ENCODE results near the gene PLXNC1. TPM values are rescaled to one million over a fixed set of nuclear protein-coding genes. Genes with fewer than 3 reads are reported as not detected.

PLXNC1 gene
- total RNA-seq, 2 donors from 2014 or later, result 11.3 to 14.1 TPM

GRCh38 chr12:94230357-94230905, 82.1 kb downstream of the PLXNC1 start:
- DNase-seq (no peak), ATAC-seq (replicated peaks in 1 of 2) (peak; percentile 51 to 73)
- Mint-ChIP-seq H3K27ac (no peak overlapping the region), H3K27me3 (ENCODE audit: low read depth) (no peaks in the 10 kb centered on the region), H3K9me3 (peaks cover 0 to 1% of the 10 kb centered on the region in 2 donors), H3K4me1 (ENCODE audit: low read depth) (peaks cover 12% of the 10 kb centered on the region), H3K36me3 (ENCODE audit: insufficient read depth in 2 of 2) (peaks cover 0 to 6% of the 10 kb centered on the region in 2 donors), H3K4me3 (peak overlapping the region; percentile 23 to 65)

- Mint-ChIP-seq H3K4me1 (ENCODE audit: low read depth) (peaks cover 12% of the 10 kb centered on the region), H3K9me3 (peaks cover 0 to 1% of the 10 kb centered on the region in 2 donors), H3K27ac (no peak overlapping the region), H3K27me3 (ENCODE audit: low read depth) (no peaks in the 10 kb centered on the region), H3K36me3 (ENCODE audit: insufficient read depth in 2 of 2) (peaks cover 3 to 8% of the 10 kb centered on the region in 2 donors), H3K4me3 (no peak overlapping the region)
- no peak for ATAC-seq (replicated peaks in 1 of 2)
- no peak for DNase-seq
These were observed 83.3 kb downstream of the PLXNC1 start for GRCh38 chr12:94231709-94232108.

GRCh38 chr12:94235848-94236247, 87.5 kb downstream of the PLXNC1 start:
- Mint-ChIP-seq H3K27me3 (ENCODE audit: low read depth) (no peaks in the 10 kb centered on the region), H3K36me3 (ENCODE audit: insufficient read depth in 2 of 2) (peaks cover 2 to 3% of the 10 kb centered on the region in 2 donors), H3K4me3 (no peak overlapping the region), H3K27ac (no peak overlapping the region), H3K9me3 (no peaks in the 10 kb centered on the region), H3K4me1 (ENCODE audit: low read depth) (peaks cover 5% of the 10 kb centered on the region)
- ATAC-seq (replicated peaks in 1 of 2) (no peak), DNase-seq (no peak)

DNA sequence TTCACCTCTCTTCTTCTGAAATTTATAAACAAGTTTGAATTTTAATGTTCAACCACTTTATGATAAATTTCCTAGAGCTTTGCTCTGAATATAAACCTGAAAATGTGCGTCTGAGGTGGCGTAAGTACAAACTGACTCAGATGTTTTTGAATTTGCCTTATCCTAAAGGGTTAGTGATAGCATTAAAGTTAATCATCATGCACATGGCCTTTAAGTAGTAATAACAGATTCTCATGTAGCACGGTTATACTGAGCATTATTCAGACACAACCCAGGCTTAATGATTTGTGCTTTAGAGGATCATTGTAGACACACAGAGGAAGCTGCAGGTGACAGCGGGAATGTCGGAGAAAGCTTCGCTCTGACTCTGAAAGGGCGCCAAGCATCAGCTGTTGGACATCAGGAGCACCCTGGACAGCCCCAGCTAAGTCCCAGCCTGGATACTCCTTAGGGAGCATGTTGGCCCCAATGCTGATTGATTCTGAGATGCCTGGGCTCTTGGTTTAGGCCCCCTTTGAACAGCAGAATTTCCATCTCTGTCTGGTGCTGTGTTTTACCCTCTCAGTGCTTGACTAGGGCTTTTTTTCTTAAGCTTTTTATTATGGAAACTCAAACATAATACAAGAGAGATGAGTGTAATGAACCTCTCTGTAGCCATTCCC, 91.1 kb downstream of the PLXNC1 start:
- no peak for DNase-seq
- H3K36me3 Mint-ChIP-seq (ENCODE audit: insufficient read depth in 2 of 2), result peaks cover 2 to 3% of the 10 kb centered on the region in 2 donors
- H3K27me3 Mint-ChIP-seq (ENCODE audit: low read depth), result no peaks in the 10 kb centered on the region
- peaks cover 6% of the 10 kb centered on the region for H3K4me1 Mint-ChIP-seq (ENCODE audit: low read depth)
- peak in 1 of 2 donors; percentile 51 for ATAC-seq (replicated peaks in 1 of 2)
- H3K4me3 Mint-ChIP-seq, result no peak overlapping the region
- H3K27ac Mint-ChIP-seq, result no peak overlapping the region
- H3K9me3 Mint-ChIP-seq, result no peaks in the 10 kb centered on the region

DNA sequence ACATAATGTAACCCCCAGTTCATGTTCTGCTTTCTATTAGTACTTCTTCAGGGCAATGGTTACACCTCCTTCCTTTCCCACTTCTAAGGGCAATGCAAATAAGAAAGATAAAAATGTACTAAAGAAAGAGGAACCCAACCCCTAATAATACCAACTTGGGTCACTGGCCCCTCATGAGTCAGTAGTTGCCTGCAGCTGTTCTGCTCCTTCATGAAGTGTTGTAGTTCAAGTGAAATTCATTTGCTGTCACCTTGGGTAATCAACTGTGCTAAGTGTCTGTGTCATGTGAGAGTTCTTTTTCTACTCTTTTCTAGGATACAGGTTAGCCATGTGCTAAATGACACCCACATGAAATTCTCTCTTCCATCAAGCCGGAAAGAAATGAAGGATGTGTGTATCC, 91.8 kb downstream of the PLXNC1 start:
- H3K4me3 Mint-ChIP-seq, result no peak overlapping the region
- H3K27me3 Mint-ChIP-seq (ENCODE audit: low read depth), result no peaks in the 10 kb centered on the region
- DNase-seq (no peak), ATAC-seq (replicated peaks in 1 of 2) (no peak)
- peaks cover 13% of the 10 kb centered on the region for H3K4me1 Mint-ChIP-seq (ENCODE audit: low read depth)
- peaks cover 2 to 3% of the 10 kb centered on the region in 2 donors for H3K36me3 Mint-ChIP-seq (ENCODE audit: insufficient read depth in 2 of 2)
- H3K9me3 Mint-ChIP-seq, result no peaks in the 10 kb centered on the region
- no peak overlapping the region for H3K27ac Mint-ChIP-seq

GRCh38 chr12:94242901-94243300, 94.5 kb downstream of the PLXNC1 start:
- Mint-ChIP-seq H3K27ac (no peak overlapping the region), H3K36me3 (ENCODE audit: insufficient read depth in 2 of 2) (no peaks in the 10 kb centered on the region)

GRCh38 chr12:94244165-94245133, 96.1 kb downstream of the PLXNC1 start:
- Mint-ChIP-seq H3K27ac (peak overlapping the region; percentile 79), H3K4me1 (ENCODE audit: low read depth) (peaks cover 27% of the 10 kb centered on the region), H3K27me3 (ENCODE audit: low read depth) (no peaks in the 10 kb centered on the region), H3K9me3 (no peaks in the 10 kb centered on the region), H3K4me3 (peak overlapping the region; percentile 22 to 29), H3K36me3 (ENCODE audit: insufficient read depth in 2 of 2) (peaks cover under 1 to 4% of the 10 kb centered on the region in 2 donors)
- DNase-seq (peak; percentile 46 to 56), ATAC-seq (replicated peaks in 1 of 2) (peak; percentile 94 to 96)

More at GRCh38 chr12:94242901-94243300, 94.5 kb downstream of the PLXNC1 start:
- no peaks in the 10 kb centered on the region for H3K9me3 Mint-ChIP-seq
- peaks cover 27% of the 10 kb centered on the region for H3K4me1 Mint-ChIP-seq (ENCODE audit: low read depth)
- H3K4me3 Mint-ChIP-seq, result no peak overlapping the region
- no peak for ATAC-seq (replicated peaks in 1 of 2)
- no peaks in the 10 kb centered on the region for H3K27me3 Mint-ChIP-seq (ENCODE audit: low read depth)
- DNase-seq, result no peak

GRCh38 chr12:94245631-94246383, 97.4 kb downstream of the PLXNC1 start:
- H3K4me3 Mint-ChIP-seq, result no peak overlapping the region
- H3K9me3 Mint-ChIP-seq, result no peaks in the 10 kb centered on the region
- no peak for DNase-seq
- H3K27ac Mint-ChIP-seq, result no peak overlapping the region
- H3K4me1 Mint-ChIP-seq (ENCODE audit: low read depth), result peaks cover 27% of the 10 kb centered on the region
- no peaks in the 10 kb centered on the region for H3K27me3 Mint-ChIP-seq (ENCODE audit: low read depth)
- peaks cover 2 to 4% of the 10 kb centered on the region in 2 donors for H3K36me3 Mint-ChIP-seq (ENCODE audit: insufficient read depth in 2 of 2)
- ATAC-seq (replicated peaks in 1 of 2), result no peak

- H3K36me3 Mint-ChIP-seq (ENCODE audit: insufficient read depth in 2 of 2), result peaks cover 2 to 4% of the 10 kb centered on the region in 2 donors
- no peaks in the 10 kb centered on the region for H3K9me3 Mint-ChIP-seq
- H3K4me1 Mint-ChIP-seq (ENCODE audit: low read depth), result peaks cover 27% of the 10 kb centered on the region
- no peak overlapping the region for H3K27ac Mint-ChIP-seq
- DNase-seq (no peak), ATAC-seq (replicated peaks in 1 of 2) (no peak)
- H3K27me3 Mint-ChIP-seq (ENCODE audit: low read depth), result no peaks in the 10 kb centered on the region
- H3K4me3 Mint-ChIP-seq, result no peak overlapping the region
These were observed 98.9 kb downstream of the PLXNC1 start for GRCh38 chr12:94247246-94247645.

DNA sequence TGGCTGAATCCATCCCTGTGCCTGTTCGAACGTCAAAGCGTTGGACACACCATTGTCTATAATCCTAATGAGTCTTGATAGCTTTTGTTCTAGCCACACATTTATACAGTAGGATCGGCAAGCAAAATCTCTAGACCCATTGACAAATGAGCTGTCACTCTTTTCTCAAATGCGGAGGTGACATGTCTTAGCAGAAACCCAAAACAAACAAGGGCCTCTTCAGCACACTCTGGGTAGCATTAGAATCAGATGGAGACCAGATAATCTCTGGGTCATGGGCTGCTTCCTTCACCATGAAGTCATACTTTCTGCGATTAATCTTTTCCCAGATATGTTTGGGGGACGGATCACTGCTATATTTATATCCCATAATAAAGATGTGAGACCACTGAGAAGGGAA, 100.2 kb downstream of the PLXNC1 start:
- Mint-ChIP-seq H3K27ac (no peak overlapping the region), H3K4me3 (no peak overlapping the region), H3K4me1 (ENCODE audit: low read depth) (peaks cover 27% of the 10 kb centered on the region), H3K9me3 (no peaks in the 10 kb centered on the region), H3K36me3 (ENCODE audit: insufficient read depth in 2 of 2) (peaks cover 4 to 6% of the 10 kb centered on the region in 2 donors), H3K27me3 (ENCODE audit: low read depth) (no peaks in the 10 kb centered on the region)
- ATAC-seq (replicated peaks in 1 of 2) (no peak), DNase-seq (no peak)

- ATAC-seq (replicated peaks in 1 of 2), result no peak
- Mint-ChIP-seq H3K4me3 (no peak overlapping the region), H3K27me3 (ENCODE audit: low read depth) (no peaks in the 10 kb centered on the region), H3K4me1 (ENCODE audit: low read depth) (peaks cover 20% of the 10 kb centered on the region), H3K9me3 (no peaks in the 10 kb centered on the region), H3K27ac (no peak overlapping the region), H3K36me3 (ENCODE audit: insufficient read depth in 2 of 2) (peaks cover 6% of the 10 kb centered on the region in 2 donors)
- DNase-seq, result no peak
These were observed 101.8 kb downstream of the PLXNC1 start for GRCh38 chr12:94250130-94250529.

- peaks cover 5% of the 10 kb centered on the region for H3K4me1 Mint-ChIP-seq (ENCODE audit: low read depth)
- H3K27ac Mint-ChIP-seq, result no peak overlapping the region
- H3K36me3 Mint-ChIP-seq (ENCODE audit: insufficient read depth in 2 of 2), result peaks cover 7 to 8% of the 10 kb centered on the region in 2 donors
- H3K27me3 Mint-ChIP-seq (ENCODE audit: low read depth), result no peaks in the 10 kb centered on the region
- DNase-seq, result no peak
- no peak for ATAC-seq (replicated peaks in 1 of 2)
- no peaks in the 10 kb centered on the region for H3K9me3 Mint-ChIP-seq
- no peak overlapping the region for H3K4me3 Mint-ChIP-seq
These were observed 105.9 kb downstream of the PLXNC1 start for GRCh38 chr12:94254270-94254669.
